B cell (primary cell): ENCODE results near the gene ITGB4. TPM values are rescaled to one million over a fixed set of nuclear protein-coding genes. Genes with fewer than 3 reads are reported as not detected.

Experiments
- ATAC-seq: fragments of 200-7000 bp; cut with Tn5 transposase; one replicate; pipeline ENCODE4 v1.10.0; 2021; ENCODE audit warnings: low read depth, mild to moderate bottlenecking, moderate number of reproducible peaks, moderate library complexity
- CTCF ChIA-PET: fragments of 350-600 bp; sonication (Branson Sonifier 250); formaldehyde crosslinking; loops from one replicate; lab custom pipeline; 2021; ENCODE audit warnings: antibody characterized with exemption, inconsistent platforms; lab: Charles Lee
- POLR2A ChIA-PET: fragments of 350-600 bp; sonication (Branson Sonifier 250); formaldehyde crosslinking; loops from one replicate; lab custom pipeline; 2021; ENCODE audit warnings: antibody characterized with exemption; lab: Charles Lee
- DNase-seq: peaks from one replicate; pipeline ENCODE4 v3.0.0; 2013
- H2AFZ ChIP-seq: 2 replicates; pipeline ENCODE4 v1.6.1; 2012; ENCODE audit warnings: mild to moderate bottlenecking, low read depth, low read length; ENCODE audit not compliant: insufficient read depth, poor library complexity, severe bottlenecking
- H3K27ac ChIP-seq, 2 donors: 1 replicate in 1 of 2; 2 replicates in 1 of 2; pipeline ENCODE4 v1.5.1; 2012 to 2013; ENCODE audit warnings: low read length in 2 of 2, mild to moderate bottlenecking in 2 of 2, moderate library complexity in 1 of 2
- H3K27me3 ChIP-seq, 4 experiments: fragments of 200-600 bp in 1 of 4; sonication (generic) in 1 of 4; replicated peaks in 1 of 4; 1 replicate in 2 of 4; 2 replicates in 2 of 4; pipeline versions ENCODE4 v1.6.1 to v1.7.0; 2013 to 2016; ENCODE audit warnings: low read length in 3 of 4, mild to moderate bottlenecking in 2 of 4, mixed read lengths in 1 of 4, moderate library complexity in 1 of 4; ENCODE audit not compliant: insufficient read depth in 4 of 4, control insufficient read depth in 3 of 4; ENCODE audit errors: control extremely low read depth in 1 of 4
- H3K36me3 ChIP-seq, 2 experiments: replicated peaks in 1 of 2; 1 replicate in 1 of 2; 2 replicates in 1 of 2; pipeline versions ENCODE4 v1.6.1 to v1.7.1; 2013; ENCODE audit warnings: low read length in 1 of 2; ENCODE audit not compliant: insufficient read depth in 2 of 2, control insufficient read depth in 1 of 2; ENCODE audit errors: control extremely low read depth in 1 of 2, extremely low read depth in 1 of 2
- H3K4me1 ChIP-seq, 2 donors: fragments of 200-600 bp in 1 of 2; sonication (generic) in 1 of 2; 1 replicate in 1 of 2; 2 replicates in 1 of 2; pipeline versions ENCODE4 v1.5.1 to v1.6.1; 2013 to 2017; ENCODE audit warnings: low read length in 2 of 2; ENCODE audit not compliant: control insufficient read depth in 2 of 2, insufficient read depth in 2 of 2
- H3K4me2 ChIP-seq: replicated peaks from 2 replicates; pipeline ENCODE3; 2012; ENCODE audit warnings: mild to moderate bottlenecking, low read depth, low read length; ENCODE audit not compliant: poor library complexity, severe bottlenecking
- H3K4me3 ChIP-seq, 5 experiments: fragments of 200-600 bp in 1 of 5; sonication (generic) in 1 of 5; 1 replicate in 3 of 5; 2 replicates in 2 of 5; pipeline versions ENCODE4 v1.5.1 to v1.7.0; 2011 to 2016; ENCODE audit warnings: low read length in 4 of 5, mild to moderate bottlenecking in 4 of 5, low read depth in 2 of 5, control low read depth in 1 of 5, moderate library complexity in 1 of 5; ENCODE audit not compliant: insufficient read depth in 1 of 5; ENCODE audit errors: control extremely low read depth in 1 of 5, extremely low read depth in 1 of 5
- H3K79me2 ChIP-seq: fragments of 200-600 bp; sonication (generic); one replicate; pipeline ENCODE4 v1.6.0; 2016; ENCODE audit warnings: low read length; ENCODE audit not compliant: control insufficient read depth, insufficient read depth
- H3K9ac ChIP-seq: fragments of 200-600 bp; sonication (generic); 2 replicates; pipeline ENCODE4 v1.6.1; 2017; ENCODE audit warnings: mild to moderate bottlenecking, low read length, moderate library complexity
- H3K9me3 ChIP-seq, 3 donors: one replicate each; pipeline versions ENCODE4 v1.6.1 to v1.7.1; 2013; ENCODE audit warnings: low read length in 2 of 3; ENCODE audit not compliant: control insufficient read depth in 2 of 3, insufficient read depth in 1 of 3; ENCODE audit errors: control extremely low read depth in 1 of 3
- H4K20me1 ChIP-seq: 2 replicates; pipeline ENCODE4 v1.6.0; 2012; ENCODE audit warnings: mild to moderate bottlenecking, low read length; ENCODE audit not compliant: insufficient read depth, control insufficient read depth, poor library complexity, severe bottlenecking
- H3K27ac Mint-ChIP-seq: one replicate; pipeline ENCODE4 v1.8.0; 2021; ENCODE audit warnings: mixed read lengths
- H3K27me3 Mint-ChIP-seq: one replicate; pipeline ENCODE4 v1.8.0; 2021; ENCODE audit warnings: mixed read lengths
- H3K4me1 Mint-ChIP-seq: one replicate; pipeline ENCODE4 v1.8.0; 2021; ENCODE audit warnings: mixed read lengths
- H3K4me3 Mint-ChIP-seq: one replicate; pipeline ENCODE4 v1.8.0; 2021; ENCODE audit warnings: mixed read lengths
- H3K9me3 Mint-ChIP-seq: one replicate; pipeline ENCODE4 v1.8.0; 2022; ENCODE audit warnings: mixed read lengths; ENCODE audit not compliant: insufficient read depth
- CTCF ChIP-seq: fragments of 200-600 bp; IDR thresholded peaks from one replicate; pipeline ENCODE4 v1.8.0; 2022; ENCODE audit warnings: antibody characterized with exemption, mild to moderate bottlenecking
- EZH2 ChIP-seq: IDR thresholded peaks from 2 replicates; pipeline ENCODE4 v1.6.1; 2012; ENCODE audit warnings: borderline replicate concordance, low read depth, mild to moderate bottlenecking, moderate library complexity, low read length; ENCODE audit not compliant: insufficient read depth, poor library complexity, severe bottlenecking
- WGBS: methylation state at CpG from one replicate; pipeline ENCODE4 v1.1.5; 2013; ENCODE audit warnings: missing lambda C conversion rate; ENCODE audit not compliant: insufficient coverage; 5-methylcytosine and 5-hydroxymethylcytosine counted together
- intact Hi-C: fragments of 100-400 bp; cut with micrococcal nuclease; formaldehyde crosslinking; loops from one replicate; pipeline ENCODE4 v1.10.0; 2022
- polyA plus RNA-seq: library from polyadenylated mRNA; depleted of rRNA; stranded (reverse); fragments of >200 nt; gene quantifications from 2 replicates; pipeline ENCODE4 v1.2.3, GENCODE V29; 2012
- total RNA-seq, 2 donors: library from RNA; stranded (reverse); fragments of 120-200 nt in 1 of 2; gene quantifications; 1 replicate in 1 of 2; 2 replicates in 1 of 2; pipeline versions ENCODE4 v1.2.3 to v1.2.4, GENCODE V29; 2013 to 2022

ITGB4 gene
- total and polyA plus RNA-seq, 2 donors (not counting 1 experiment from before 2014, with no cell fraction given), result 0.12 to 0.81 TPM

GRCh38 chr17:75722542-75723095, 1.4 kb downstream of the ITGB4 start:
- peaks cover 0 to 29% (median 4%) of the 10 kb centered on the region in 4 experiments for H3K27me3 ChIP-seq
- WGBS, result 97% methylated on average over 9 of the region's 9 CpGs
- peaks cover 5 to 11% of the 10 kb centered on the region in 2 donors for H3K4me1 ChIP-seq
- H3K4me2 ChIP-seq, result no peak overlapping the region
- H3K79me2 ChIP-seq, result no peaks in the 10 kb centered on the region
- Mint-ChIP-seq H3K27ac (no peak overlapping the region), H3K4me3 (no peak overlapping the region), H3K4me1 (peaks cover 7% of the 10 kb centered on the region), H3K9me3 (no peaks in the 10 kb centered on the region), H3K27me3 (peaks cover 12% of the 10 kb centered on the region)
- no peak overlapping the region for H2AFZ ChIP-seq
- peaks cover 0 to 6% (median 0%) of the 10 kb centered on the region in 3 donors for H3K9me3 ChIP-seq
- H3K9ac ChIP-seq, result no peak overlapping the region
- intact Hi-C loops, result no loop called here
- DNase-seq, result no peak
- no peaks in the 10 kb centered on the region for H4K20me1 ChIP-seq
- H3K27ac ChIP-seq, result no peak overlapping the region
- ATAC-seq, result no peak
- POLR2A ChIA-PET, result no interaction called here
- no peaks in the 10 kb centered on the region for H3K36me3 ChIP-seq
- no peak for TF ChIP-seq EZH2
- TF ChIP-seq CTCF, result no peak
- CTCF ChIA-PET, result interaction anchor here (0.6 to 4.4 kb wide), 2 partner anchors 8 to 26 kb away, joined by 3 to 15 read pairs; no protein-coding TSS in a partner anchor
- H3K4me3 ChIP-seq, result no peak overlapping the region

- Histone ChIP-seq H3K9me3 (peaks cover 0 to 6% (median 0%) of the 10 kb centered on the region in 3 donors), H3K9ac (no peak overlapping the region), H3K36me3 (no peaks in the 10 kb centered on the region), H3K79me2 (no peaks in the 10 kb centered on the region), H4K20me1 (no peaks in the 10 kb centered on the region), H3K4me1 (peaks cover 5 to 11% of the 10 kb centered on the region in 2 donors), H3K27me3 (peaks cover 0 to 27% (median 4%) of the 10 kb centered on the region in 4 experiments), H2AFZ (no peak overlapping the region), H3K4me3 (no peak overlapping the region), H3K27ac (no peak overlapping the region), H3K4me2 (no peak overlapping the region)
- Mint-ChIP-seq H3K9me3 (no peaks in the 10 kb centered on the region), H3K4me3 (no peak overlapping the region), H3K27ac (no peak overlapping the region), H3K27me3 (peaks cover 12% of the 10 kb centered on the region), H3K4me1 (peaks cover 7% of the 10 kb centered on the region)
- CTCF ChIA-PET, result no interaction called here
- POLR2A ChIA-PET, result no interaction called here
- ATAC-seq, result no peak
- TF ChIP-seq EZH2, result no peak
- no peak for DNase-seq
- intact Hi-C loops, result no loop called here
- WGBS, result 91% methylated on average over 16 of the region's 18 CpGs
These were observed 2.1 kb downstream of the ITGB4 start for GRCh38 chr17:75723171-75723930.
